ENCODE measurements around the gene C9orf78. TPM values are rescaled to one million over a fixed set of nuclear protein-coding genes. Genes with fewer than 3 reads are reported as not detected.

C9orf78 gene
- total and polyA plus RNA-seq, 2 donors (not counting 1 experiment from before 2014, with no cell fraction given): 39.8 to 88.6 TPM

GRCh38 chr9:129828969-129829368 lies 6.1 kb downstream of the C9orf78 start:
- no peak overlapping the region for H3K9ac ChIP-seq (ENCODE audit: insufficient read depth, low read length)
- no peak overlapping the region for H3K4me3 ChIP-seq (replicated peaks in 1 of 4; ENCODE audit: control extremely low read depth in 1 of 4, insufficient read depth in 1 of 4, low read depth in 3 of 4, low read length in 4 of 4)
- H3K4me2 ChIP-seq (ENCODE audit: extremely low read depth, insufficient read depth, low read length): no peak overlapping the region
- TF ChIP-seq, protein P1, sequence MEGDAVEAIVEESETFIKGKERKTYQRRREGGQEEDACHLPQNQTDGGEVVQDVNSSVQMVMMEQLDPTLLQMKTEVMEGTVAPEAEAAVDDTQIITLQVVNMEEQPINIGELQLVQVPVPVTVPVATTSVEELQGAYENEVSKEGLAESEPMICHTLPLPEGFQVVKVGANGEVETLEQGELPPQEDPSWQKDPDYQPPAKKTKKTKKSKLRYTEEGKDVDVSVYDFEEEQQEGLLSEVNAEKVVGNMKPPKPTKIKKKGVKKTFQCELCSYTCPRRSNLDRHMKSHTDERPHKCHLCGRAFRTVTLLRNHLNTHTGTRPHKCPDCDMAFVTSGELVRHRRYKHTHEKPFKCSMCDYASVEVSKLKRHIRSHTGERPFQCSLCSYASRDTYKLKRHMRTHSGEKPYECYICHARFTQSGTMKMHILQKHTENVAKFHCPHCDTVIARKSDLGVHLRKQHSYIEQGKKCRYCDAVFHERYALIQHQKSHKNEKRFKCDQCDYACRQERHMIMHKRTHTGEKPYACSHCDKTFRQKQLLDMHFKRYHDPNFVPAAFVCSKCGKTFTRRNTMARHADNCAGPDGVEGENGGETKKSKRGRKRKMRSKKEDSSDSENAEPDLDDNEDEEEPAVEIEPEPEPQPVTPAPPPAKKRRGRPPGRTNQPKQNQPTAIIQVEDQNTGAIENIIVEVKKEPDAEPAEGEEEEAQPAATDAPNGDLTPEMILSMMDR (conservative IDR thresholded peaks at IDR 0.05 in 1 of 2, IDR thresholded peaks at IDR 0.05 in 1 of 2; ENCODE audit: low read depth in 1 of 2, low read length in 2 of 2): no peak
- no peak for TF ChIP-seq EZH2 (IDR thresholded peaks at IDR 0.05; ENCODE audit: low read length, missing control alignments)
- H3K36me3 ChIP-seq (ENCODE audit: control insufficient read depth, insufficient read depth, low read length): peaks cover 13% of the 10 kb centered on the region
- H3K27me3 ChIP-seq (ENCODE audit: control insufficient read depth, insufficient read depth, low read length): no peaks in the 10 kb centered on the region
- no peaks in the 10 kb centered on the region for H3K9me3 ChIP-seq (ENCODE audit: control insufficient read depth, insufficient read depth, low read depth, low read length)
- no peak overlapping the region for H2AFZ ChIP-seq (ENCODE audit: low read length)
- no peak overlapping the region for H3K27ac ChIP-seq (ENCODE audit: insufficient read depth, low read length)
- H4K20me1 ChIP-seq (ENCODE audit: control insufficient read depth, extremely low read depth, insufficient read depth, low read length): no peaks in the 10 kb centered on the region
- H3K4me1 ChIP-seq (ENCODE audit: control insufficient read depth, extremely low read depth, insufficient read depth, low read length): no peaks in the 10 kb centered on the region
- DNase-seq (ENCODE audit: low read depth in 2 of 2): no peak
- H3K79me2 ChIP-seq (ENCODE audit: control insufficient read depth, insufficient read depth, low read length): peaks cover 5% of the 10 kb centered on the region

GRCh38 chr9:129828051-129828450 lies 7.0 kb downstream of the C9orf78 start:
- H2AFZ ChIP-seq (ENCODE audit: low read length): no peak overlapping the region
- no peaks in the 10 kb centered on the region for H3K9me3 ChIP-seq (ENCODE audit: control insufficient read depth, insufficient read depth, low read depth, low read length)
- no peak for DNase-seq (ENCODE audit: low read depth in 2 of 2)
- no peaks in the 10 kb centered on the region for H4K20me1 ChIP-seq (ENCODE audit: control insufficient read depth, extremely low read depth, insufficient read depth, low read length)
- H3K4me2 ChIP-seq (ENCODE audit: extremely low read depth, insufficient read depth, low read length): no peak overlapping the region
- no peak for TF ChIP-seq EZH2 (IDR thresholded peaks at IDR 0.05; ENCODE audit: low read length, missing control alignments)
- TF ChIP-seq, protein P1 (conservative IDR thresholded peaks at IDR 0.05 in 1 of 2, IDR thresholded peaks at IDR 0.05 in 1 of 2; ENCODE audit: low read depth in 1 of 2, low read length in 2 of 2): no peak
- no peak overlapping the region for H3K9ac ChIP-seq (ENCODE audit: insufficient read depth, low read length)
- peaks cover 2% of the 10 kb centered on the region for H3K79me2 ChIP-seq (ENCODE audit: control insufficient read depth, insufficient read depth, low read length)
- no peaks in the 10 kb centered on the region for H3K4me1 ChIP-seq (ENCODE audit: control insufficient read depth, extremely low read depth, insufficient read depth, low read length)
- no peak overlapping the region for H3K27ac ChIP-seq (ENCODE audit: insufficient read depth, low read length)
- peaks cover 13% of the 10 kb centered on the region for H3K36me3 ChIP-seq (ENCODE audit: control insufficient read depth, insufficient read depth, low read length)
- no peaks in the 10 kb centered on the region for H3K27me3 ChIP-seq (ENCODE audit: control insufficient read depth, insufficient read depth, low read length)
- no peak overlapping the region for H3K4me3 ChIP-seq (replicated peaks in 1 of 4; ENCODE audit: control extremely low read depth in 1 of 4, insufficient read depth in 1 of 4, low read depth in 3 of 4, low read length in 4 of 4)

GRCh38 chr9:129826759-129827158 lies 8.3 kb downstream of the C9orf78 start:
- peaks cover 11% of the 10 kb centered on the region for H3K79me2 ChIP-seq (ENCODE audit: control insufficient read depth, insufficient read depth, low read length)
- H3K4me3 ChIP-seq (replicated peaks in 1 of 4; ENCODE audit: control extremely low read depth in 1 of 4, insufficient read depth in 1 of 4, low read depth in 3 of 4, low read length in 4 of 4): no peak overlapping the region
- H3K27me3 ChIP-seq (ENCODE audit: control insufficient read depth, insufficient read depth, low read length): no peaks in the 10 kb centered on the region
- no peak for DNase-seq (ENCODE audit: low read depth in 2 of 2)
- H3K27ac ChIP-seq (ENCODE audit: insufficient read depth, low read length): no peak overlapping the region
- no peak overlapping the region for H2AFZ ChIP-seq (ENCODE audit: low read length)
- H3K9ac ChIP-seq (ENCODE audit: insufficient read depth, low read length): no peak overlapping the region
- peaks cover 14% of the 10 kb centered on the region for H3K36me3 ChIP-seq (ENCODE audit: control insufficient read depth, insufficient read depth, low read length)
- H3K9me3 ChIP-seq (ENCODE audit: control insufficient read depth, insufficient read depth, low read depth, low read length): no peaks in the 10 kb centered on the region
- H3K4me2 ChIP-seq (ENCODE audit: extremely low read depth, insufficient read depth, low read length): no peak overlapping the region
- no peak for TF ChIP-seq EZH2 (IDR thresholded peaks at IDR 0.05; ENCODE audit: low read length, missing control alignments)
- TF ChIP-seq, protein P1 (conservative IDR thresholded peaks at IDR 0.05 in 1 of 2, IDR thresholded peaks at IDR 0.05 in 1 of 2; ENCODE audit: low read depth in 1 of 2, low read length in 2 of 2): no peak
- H4K20me1 ChIP-seq (ENCODE audit: control insufficient read depth, extremely low read depth, insufficient read depth, low read length): no peaks in the 10 kb centered on the region
- peaks cover 2% of the 10 kb centered on the region for H3K4me1 ChIP-seq (ENCODE audit: control insufficient read depth, extremely low read depth, insufficient read depth, low read length)

All from fibroblast of lung (primary cell).